Measurements from ENCODE around the gene RIPK4. TPM values are rescaled to one million over a fixed set of nuclear protein-coding genes. Genes with fewer than 3 reads are reported as not detected.

The RIPK4 gene
- 1 to 10 TPM in 2 of 3 donors, not detected in 1; 1.9 to 9.2 TPM for polyA plus RNA-seq

DNA sequence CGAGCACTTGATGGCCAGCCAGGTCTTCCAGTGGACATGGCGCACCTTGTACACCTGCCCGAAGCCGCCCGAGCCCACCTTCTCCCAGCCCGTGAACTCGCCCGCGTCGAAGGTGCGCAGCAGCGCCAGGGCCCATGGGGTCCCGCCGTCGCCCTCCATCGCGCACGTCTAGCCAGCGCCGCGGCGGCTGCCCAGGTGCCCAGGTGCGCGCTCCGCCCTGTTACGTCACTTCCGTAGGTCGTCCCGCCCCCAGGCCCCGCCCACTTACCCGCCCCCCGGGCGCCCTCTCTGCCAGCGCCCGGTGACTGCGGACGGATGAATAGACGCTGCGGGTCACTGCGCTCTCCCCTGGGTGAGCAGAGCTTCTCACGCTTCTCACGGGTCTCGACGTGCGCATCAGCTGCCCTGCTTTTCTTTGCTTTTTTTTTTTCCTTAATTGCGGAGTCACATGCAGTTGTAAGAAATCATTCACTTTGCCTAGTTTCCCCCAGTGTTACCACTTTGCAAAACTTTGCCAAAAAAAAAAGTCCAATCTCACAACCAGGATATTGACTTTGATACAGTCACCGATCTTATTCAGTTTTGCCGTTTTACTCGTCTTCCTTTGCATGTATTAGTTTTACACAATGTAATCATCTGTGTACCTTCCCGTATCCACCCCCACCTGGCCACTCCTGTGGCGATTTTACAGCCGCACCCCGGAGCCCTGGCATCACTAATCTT lies at the start of gene RIPK4:
Gene RIPK4, minus strand, starts transcription at position 170 of the 723 bp plus-strand sequence. Its CDS starts 11 bp downstream, at position 159.
- WGBS, 3 donors: 2 to 5% (median 3%) methylated on average over 46 to 53 of the region's 53 CpGs
- H3K27ac ChIP-seq (ENCODE audit: low read depth, low read length): no peak within 1 kb of the TSS

DNA sequence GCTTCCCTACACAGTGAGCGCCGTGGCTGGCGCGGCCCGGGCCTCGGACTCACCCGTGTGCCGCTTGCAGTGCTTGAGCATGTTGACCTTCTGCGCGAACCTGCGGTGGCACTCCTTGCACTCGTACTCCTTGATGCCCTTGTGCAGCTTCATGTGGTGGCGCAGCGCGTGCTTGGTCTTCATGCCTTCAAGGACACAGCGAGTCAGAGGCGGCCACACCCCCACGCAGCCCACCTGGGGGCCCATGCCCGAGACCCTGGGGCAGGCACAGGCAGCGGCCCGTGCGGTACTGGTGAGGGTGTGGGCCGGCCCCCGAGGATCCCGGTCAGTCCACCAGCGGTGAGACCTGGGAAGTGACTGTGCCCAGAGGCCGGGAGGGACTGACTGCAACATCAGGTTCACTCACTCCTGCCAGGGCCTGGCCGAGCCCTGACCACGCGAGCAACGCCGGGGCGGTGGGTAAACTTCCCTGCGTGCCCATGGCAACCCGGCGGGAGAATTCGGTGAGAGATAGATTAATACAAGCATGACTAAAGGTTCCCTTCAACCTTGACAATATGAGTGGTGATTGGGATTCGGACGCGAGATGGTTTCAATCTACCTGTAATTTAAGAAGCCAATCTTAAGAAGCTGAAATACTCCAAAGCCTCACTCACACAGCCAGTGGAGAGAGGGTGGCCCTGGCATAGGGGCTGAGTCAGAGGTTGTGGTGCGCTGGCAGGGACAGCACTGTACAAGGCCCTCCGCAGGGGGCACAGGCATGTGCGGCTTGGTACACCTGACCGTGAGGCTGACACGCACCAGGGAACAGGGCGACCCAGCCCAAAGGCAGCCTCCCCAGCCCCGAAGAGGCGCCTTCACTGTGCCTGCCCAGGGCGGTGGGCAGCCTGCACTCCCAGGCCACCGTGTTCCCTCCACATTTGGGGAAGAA lies 49.1 kb upstream of the RIPK4 start:
- 90 to 93% (median 91%) methylated on average over 44 to 50 of the region's 50 CpGs for WGBS, 3 donors
- no peak overlapping the region for H3K27ac ChIP-seq (ENCODE audit: low read depth, low read length)

DNA sequence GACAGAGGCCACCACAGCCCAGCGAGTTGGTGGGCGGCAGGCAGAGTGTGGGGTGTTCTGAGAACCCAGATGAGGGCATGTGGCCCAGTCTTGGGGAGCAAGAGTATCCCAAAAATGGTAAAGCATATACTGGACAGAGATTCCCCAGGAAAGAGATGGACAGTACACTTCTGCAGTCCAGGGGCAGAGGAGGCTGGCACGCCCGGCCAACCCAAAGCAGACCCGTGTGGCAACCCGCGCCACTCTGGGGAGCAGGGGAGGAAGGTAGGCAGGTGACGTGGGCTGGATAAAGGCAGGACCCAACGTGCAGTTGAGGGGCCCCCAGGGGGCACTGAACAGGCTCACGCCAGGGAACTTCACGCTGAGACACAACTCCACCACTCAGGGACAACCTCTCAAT lies 46.4 kb upstream of the RIPK4 start:
- WGBS, 3 donors: 90 to 93% (median 92%) methylated on average over 11 of the region's 11 CpGs
- no peak overlapping the region for H3K27ac ChIP-seq (ENCODE audit: low read depth, low read length)

DNA sequence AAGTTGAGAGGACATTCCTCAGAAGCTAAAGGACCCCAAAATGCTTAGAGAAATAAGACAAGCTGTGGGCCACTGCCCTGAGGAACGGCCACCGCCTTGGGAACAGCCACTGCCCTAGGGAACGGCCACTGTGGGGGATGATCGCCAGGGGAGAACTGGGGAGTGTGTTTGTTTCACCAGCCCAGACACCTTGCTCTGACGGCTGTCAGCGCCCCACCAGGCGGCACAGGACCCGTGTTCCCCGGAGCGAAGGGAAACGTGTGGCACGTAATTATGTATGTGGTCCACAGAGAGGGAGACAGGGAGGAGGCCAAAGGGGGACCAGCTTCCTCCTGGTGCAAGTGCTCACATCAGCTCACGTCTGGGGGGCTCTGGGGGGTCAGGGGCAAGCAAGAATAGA lies 45.8 kb upstream of the RIPK4 start:
- WGBS, 3 donors: 88 to 96% (median 93%) methylated on average over 13 of the region's 13 CpGs
- H3K27ac ChIP-seq (ENCODE audit: low read depth, low read length): no peak overlapping the region

DNA sequence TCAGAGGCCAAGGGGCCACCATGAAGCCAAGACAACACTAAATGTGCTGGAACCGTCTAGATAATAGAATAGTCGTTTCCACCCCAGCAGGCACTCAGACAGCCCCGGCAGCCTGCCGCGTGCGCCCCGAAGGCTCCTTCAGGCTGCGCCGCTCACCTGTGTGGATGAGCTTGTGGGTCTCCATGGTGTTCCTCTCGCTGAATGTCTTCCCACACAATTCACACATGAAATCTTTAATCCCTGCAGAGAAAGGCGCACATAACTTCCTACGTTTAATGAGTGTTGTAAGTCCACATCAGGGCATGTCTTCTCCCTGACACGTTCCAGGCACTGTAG lies 43.7 kb upstream of the RIPK4 start:
- H3K27ac ChIP-seq (ENCODE audit: low read depth, low read length): no peak overlapping the region
- WGBS, 3 donors: 94 to 97% (median 94%) methylated on average over 13 of the region's 13 CpGs

DNA sequence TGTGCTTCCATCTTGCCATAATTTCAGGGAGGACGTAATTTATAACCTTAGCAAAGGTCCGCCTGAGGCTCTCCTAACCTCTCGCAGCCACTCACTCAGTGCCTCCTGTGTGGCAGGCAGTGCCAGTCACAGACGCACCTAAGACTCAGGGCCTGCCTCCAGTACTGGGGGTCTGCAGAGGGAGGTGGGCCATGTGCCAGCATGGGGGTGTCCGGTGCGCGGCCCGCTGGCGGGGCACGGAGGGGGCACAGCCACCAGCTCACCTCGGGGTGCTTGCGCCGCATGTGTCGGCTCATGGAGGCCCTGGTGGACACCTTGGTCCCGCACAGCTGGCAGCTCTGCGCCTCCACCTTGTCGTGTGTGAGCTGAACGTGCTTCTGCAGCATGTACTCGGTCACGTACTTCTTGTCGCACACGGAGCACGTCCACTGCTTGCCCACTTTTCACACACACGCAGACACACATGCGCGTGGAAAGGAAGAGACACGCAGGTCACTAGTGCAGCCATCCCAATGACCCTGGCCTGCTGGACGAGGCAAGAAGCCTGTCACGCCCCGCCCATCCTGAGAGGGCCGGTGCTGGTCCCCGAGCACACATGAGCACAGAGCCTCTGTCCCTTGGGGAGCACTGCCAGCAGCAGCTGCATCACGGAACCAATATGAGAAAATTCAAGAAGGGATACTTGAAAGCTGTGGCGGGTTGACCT lies 43.2 kb upstream of the RIPK4 start:
- no peak overlapping the region for H3K27ac ChIP-seq (ENCODE audit: low read depth, low read length)
- WGBS, 3 donors: 94 to 95% (median 95%) methylated on average over 33 to 34 of the region's 34 CpGs

DNA sequence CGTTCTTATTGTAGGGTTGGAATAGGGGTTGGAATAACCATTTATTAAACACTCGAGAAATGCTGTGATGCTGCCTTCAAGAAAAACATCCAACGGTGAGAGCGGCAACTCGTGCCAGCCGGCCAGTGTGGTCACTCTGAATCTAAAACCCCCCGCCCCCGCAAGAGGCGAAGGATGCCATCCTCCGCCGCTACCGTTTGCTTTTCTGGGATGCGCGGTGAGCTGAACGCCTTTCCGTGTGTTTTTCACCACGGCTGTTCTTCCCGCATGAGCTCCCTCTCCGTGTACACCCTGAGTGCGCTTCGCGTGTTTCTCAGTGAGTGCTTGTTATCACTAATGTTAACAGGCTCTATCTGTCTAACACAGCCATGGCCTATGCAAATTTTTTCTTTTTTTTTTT lies 42.0 kb upstream of the RIPK4 start:
- WGBS, 3 donors: 96% methylated on average over 22 of the region's 22 CpGs
- no peak overlapping the region for H3K27ac ChIP-seq (ENCODE audit: low read depth, low read length)

DNA sequence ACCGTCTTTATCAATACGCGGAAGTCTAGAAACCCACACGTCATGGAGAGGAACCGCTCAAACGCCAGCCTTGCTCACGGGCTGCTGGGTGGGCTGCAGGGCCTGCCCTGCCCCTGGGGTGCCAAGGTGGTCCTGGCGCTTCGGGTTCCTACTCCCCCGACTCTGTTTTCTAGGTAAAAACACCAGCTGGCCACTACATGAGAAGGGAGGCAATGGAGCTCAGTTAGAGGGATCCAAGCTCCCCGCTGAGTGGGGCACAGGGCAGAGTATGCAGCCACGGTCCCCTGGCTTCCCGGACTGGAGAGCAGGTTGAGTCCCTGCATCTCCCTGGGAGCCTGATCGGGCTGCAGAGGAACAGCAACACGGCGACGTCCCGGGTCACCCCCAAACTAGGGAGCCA lies 41.2 kb upstream of the RIPK4 start:
- H3K27ac ChIP-seq (ENCODE audit: low read depth, low read length): no peak overlapping the region
- 94 to 97% (median 96%) methylated on average over 18 of the region's 18 CpGs for WGBS, 3 donors

DNA sequence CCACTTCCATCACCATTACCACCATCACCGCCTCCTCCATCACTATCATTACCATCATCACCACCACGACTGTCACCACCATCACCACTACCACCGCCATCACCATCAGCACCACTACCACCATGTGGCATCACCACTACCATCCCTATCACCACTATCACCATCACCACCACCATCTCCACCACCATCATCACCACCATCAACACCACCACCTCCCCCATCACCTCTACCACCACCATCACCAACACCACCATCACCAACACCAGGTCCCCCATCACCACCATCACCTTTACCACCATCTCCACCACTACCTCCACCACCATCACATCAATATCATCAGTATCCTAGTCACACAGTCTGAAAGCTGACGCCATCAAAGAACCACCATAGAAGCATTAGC lies 39.9 kb upstream of the RIPK4 start:
- WGBS, 3 donors: 98% methylated on average over 4 of the region's 4 CpGs
- no peak overlapping the region for H3K27ac ChIP-seq (ENCODE audit: low read depth, low read length)

DNA sequence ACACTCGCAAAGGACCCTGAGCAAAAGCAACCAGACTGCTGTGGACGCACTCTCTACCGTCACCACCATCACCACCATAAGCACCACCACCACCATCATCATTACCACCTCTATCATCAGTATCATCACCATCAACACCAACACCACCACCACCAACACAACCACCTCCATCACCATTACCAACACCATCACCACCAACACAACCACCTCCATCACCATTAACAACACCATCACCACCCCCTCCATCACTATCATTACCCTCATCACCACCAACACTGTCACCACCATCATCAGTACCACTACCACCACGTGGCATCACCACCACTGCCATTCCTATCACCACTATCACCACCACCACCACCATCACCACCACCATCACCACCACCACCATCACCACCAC lies 38.8 kb upstream of the RIPK4 start:
- 95 to 100% (median 99%) methylated on average over 4 of the region's 4 CpGs for WGBS, 3 donors
- no peak overlapping the region for H3K27ac ChIP-seq (ENCODE audit: low read depth, low read length)

DNA sequence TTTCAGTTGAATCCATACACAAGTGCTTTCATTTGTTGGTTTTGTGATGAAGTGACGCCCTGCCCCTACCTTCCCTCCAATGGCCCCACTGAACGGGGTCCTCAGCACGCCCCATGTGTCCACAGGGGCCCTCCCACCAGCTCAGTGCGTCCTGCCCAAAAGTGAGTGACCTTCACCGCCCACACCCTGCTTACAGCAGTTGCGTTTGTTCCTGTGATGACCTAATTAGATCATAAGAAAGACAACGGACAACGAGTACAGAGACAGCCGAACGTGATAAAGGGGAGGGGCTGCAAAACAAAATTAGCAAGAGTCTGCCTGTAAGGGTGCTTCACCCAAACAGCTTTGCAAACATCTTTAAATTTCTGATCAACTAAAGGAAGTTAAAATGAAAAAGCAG lies 38.2 kb upstream of the RIPK4 start:
- 77 to 90% (median 89%) methylated on average over 10 of the region's 10 CpGs for WGBS, 3 donors

DNA sequence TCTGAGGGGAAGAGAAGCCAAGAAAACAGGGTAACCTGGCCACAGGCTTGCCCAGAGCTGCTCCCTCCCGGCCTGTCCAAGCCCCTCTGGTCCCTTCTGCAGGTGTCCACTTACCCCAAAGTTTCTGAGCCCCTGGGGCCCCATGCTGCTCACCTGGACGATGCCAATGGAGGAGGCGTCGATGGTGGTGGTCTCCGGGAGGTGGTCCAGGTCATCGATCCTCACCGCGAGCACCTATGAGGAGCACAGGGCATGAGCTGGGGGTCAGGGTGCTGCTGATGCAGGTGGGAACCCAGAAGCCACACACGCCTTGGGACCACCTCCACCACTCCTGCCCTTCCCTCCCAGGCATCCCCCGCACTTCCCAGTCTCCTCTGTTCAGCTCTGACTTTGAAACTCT lies 37.5 kb upstream of the RIPK4 start:
- 95 to 98% (median 97%) methylated on average over 10 of the region's 10 CpGs for WGBS, 3 donors
- H3K27ac ChIP-seq (ENCODE audit: low read depth, low read length): no peak overlapping the region

More for the DNA sequence above, 38.2 kb upstream of the RIPK4 start:
- H3K27ac ChIP-seq (ENCODE audit: low read depth, low read length): no peak overlapping the region

DNA sequence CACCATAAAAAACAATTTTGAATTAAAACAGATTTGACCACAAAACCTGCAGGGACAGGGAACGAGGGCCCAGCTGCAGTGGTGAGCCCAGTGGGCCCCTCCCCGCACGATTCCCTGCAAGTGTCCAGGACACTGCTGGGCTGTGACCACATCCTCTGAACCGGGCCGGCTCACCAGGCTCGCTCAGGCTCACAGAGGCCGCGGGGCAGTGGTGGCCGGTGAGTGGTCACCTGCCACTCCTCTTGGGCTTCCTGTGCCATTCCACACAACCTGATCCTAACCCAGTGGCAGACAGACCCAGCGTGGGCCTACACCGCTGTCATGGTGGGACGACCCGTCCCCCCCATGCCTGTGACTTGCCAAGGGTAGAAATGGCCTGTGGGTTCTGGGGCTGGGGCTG lies 36.5 kb upstream of the RIPK4 start:
- WGBS, 3 donors: 72 to 90% (median 80%) methylated on average over 13 of the region's 13 CpGs
- no peak overlapping the region for H3K27ac ChIP-seq (ENCODE audit: low read depth, low read length)

DNA sequence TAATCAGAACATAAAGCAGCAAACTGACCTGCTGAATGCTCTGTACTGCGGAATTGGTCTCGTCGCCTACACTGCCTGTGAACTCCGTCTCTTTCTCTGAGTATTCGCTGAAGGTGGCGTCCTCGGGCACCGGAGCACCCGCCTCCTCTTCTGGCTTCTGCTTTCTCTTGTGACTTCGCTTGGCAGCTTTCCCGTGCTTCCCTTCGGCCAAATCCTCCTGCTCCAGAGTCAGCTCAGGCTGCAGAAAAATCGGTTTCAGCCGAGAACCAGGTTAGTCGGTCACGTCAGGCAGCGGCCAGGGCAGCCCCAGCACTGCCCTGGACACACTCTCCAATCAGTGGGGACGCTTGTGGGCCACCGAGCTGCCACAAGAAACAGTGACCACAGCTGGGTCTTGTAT lies 35.8 kb upstream of the RIPK4 start:
- H3K27ac ChIP-seq (ENCODE audit: low read depth, low read length): no peak overlapping the region
- 39 to 78% (median 54%) methylated on average over 19 of the region's 19 CpGs for WGBS, 3 donors

DNA sequence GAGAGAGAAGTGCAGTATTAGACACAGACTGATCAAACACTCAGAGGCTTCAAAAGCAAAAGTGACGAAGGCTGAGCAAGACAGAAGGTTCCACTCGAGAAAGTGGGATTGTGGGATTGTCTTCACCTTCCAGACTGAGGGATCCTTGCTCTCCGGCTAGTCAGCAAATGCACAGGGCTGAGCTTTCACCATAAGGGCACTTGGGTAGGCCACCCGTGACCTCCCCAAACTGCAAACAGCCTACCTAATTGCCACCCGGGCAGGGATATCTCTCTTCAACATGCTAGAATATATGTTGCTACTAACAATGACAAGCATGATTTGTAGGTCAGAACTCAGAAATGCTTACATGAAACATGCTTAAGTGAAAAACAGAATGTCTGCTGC lies 35.3 kb upstream of the RIPK4 start:
- H3K27ac ChIP-seq (ENCODE audit: low read depth, low read length): no peak overlapping the region
- 68 to 86% (median 81%) methylated on average over 5 of the region's 5 CpGs for WGBS, 3 donors

DNA sequence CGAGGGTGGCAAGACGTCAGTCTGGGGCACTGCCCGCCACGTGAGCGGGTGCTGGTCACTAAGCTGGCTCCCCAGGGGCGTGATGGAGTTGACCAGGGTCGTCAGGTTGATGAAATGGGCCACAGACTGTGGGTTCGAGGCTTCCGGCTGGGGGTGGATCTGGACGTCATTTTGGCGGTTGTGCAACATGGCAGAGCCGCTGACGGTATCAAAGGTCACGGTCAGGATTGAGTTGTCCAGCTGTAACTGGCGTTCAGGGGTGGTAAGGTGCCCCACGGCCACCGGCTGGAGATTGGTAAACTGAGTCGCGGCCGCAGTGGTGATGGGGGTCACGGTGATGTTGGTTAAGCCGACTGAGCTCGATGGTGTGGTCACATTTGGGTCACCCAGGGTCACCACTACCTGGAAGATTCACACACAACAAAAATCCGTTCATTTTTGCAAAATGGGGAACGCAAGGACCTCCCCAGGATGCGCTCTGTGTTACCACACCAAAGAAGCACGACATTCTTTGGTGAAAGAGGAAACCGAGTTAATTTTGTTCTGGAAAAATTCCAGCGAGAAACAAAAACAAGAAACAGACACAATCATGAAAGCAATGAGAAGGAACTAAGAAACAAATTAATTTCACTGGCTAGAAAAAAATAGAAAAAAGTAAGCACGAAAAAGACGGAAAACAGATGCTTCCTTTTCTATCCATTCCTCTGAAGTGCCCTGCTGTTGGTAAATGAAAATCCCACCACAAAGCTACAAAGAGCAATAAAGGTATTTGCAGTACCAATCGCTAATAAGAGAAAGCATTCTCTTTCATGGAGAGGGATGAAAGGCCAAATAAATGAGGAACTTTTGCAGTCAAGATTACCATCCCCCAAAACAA lies 34.7 kb upstream of the RIPK4 start:
- no peak overlapping the region for H3K27ac ChIP-seq (ENCODE audit: low read depth, low read length)
- WGBS, 3 donors: 77 to 90% (median 78%) methylated on average over 32 of the region's 32 CpGs

DNA sequence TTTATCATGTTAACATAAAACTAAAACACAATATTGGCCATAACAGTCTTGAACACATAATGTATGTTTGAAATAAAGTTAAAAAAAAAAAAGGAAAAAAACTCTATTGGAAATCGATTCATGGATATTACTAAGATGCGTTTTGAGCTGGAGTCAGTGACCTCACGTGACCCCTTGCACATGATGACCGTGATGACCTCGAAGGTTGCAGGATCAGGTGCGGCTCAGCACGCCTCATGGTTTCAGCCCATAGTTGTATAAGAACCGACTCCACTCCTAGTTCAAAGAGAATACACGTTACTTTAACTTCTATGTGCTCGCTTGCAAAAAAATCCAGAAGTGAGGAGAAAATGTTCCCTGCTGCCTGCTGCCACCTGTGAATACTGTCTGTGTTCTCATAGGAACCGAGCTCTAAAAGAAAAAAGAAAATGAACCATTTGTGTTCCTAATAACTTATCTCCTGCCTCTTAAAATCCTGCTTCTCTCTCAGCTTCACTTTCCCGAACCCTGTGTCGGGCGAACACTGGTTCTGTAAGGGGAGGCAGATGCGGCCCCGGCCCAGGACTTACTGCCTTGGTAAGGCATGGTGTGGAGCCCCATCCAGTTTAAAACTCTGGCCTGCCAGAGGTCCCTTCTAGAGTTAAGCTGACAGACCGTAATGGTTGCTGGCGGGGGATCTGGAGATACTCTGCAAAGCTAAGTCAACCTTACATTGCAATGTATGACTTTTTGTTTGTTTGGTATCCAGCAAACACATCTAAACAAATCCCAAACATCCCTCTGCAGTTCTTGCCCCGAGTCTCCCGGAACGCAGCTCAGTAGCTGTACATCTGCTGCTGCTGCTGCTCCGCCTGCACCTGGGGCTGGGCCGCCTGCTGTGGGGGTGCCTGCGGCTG lies 33.8 kb upstream of the RIPK4 start:
- 81 to 90% (median 89%) methylated on average over 24 of the region's 24 CpGs for WGBS, 3 donors
- no peak overlapping the region for H3K27ac ChIP-seq (ENCODE audit: low read depth, low read length)

Measured in adipose tissue (tissue), 3 donors.